ENCODE results near the gene FNBP1L.

FNBP1L gene

DNA sequence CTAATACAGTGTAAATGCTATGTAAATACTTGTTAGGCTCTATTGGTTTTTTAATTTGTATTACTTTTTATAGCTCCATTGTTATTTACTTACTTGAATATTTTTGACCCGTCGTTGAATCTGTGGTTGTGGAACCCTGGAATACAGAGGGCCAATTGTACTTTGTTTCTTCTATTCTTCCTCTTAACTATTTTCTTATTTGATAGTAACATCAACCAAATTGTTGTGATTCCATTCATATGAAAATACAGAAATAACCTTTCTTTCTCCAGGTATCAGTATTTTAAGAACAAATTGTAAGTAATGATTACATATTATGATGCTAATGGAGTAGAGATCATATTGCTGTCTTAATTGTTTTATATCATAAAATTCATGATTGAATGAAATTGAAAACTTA lies 73.7 kb downstream of the FNBP1L start:
- H3K4me3 ChIP-seq (replicated peaks in 1 of 2; ENCODE audit: low read depth in 2 of 2, low read length in 2 of 2): no peak overlapping the region
- no peak for DNase-seq (ENCODE audit: low read depth in 2 of 2)
- TF ChIP-seq, protein P1, sequence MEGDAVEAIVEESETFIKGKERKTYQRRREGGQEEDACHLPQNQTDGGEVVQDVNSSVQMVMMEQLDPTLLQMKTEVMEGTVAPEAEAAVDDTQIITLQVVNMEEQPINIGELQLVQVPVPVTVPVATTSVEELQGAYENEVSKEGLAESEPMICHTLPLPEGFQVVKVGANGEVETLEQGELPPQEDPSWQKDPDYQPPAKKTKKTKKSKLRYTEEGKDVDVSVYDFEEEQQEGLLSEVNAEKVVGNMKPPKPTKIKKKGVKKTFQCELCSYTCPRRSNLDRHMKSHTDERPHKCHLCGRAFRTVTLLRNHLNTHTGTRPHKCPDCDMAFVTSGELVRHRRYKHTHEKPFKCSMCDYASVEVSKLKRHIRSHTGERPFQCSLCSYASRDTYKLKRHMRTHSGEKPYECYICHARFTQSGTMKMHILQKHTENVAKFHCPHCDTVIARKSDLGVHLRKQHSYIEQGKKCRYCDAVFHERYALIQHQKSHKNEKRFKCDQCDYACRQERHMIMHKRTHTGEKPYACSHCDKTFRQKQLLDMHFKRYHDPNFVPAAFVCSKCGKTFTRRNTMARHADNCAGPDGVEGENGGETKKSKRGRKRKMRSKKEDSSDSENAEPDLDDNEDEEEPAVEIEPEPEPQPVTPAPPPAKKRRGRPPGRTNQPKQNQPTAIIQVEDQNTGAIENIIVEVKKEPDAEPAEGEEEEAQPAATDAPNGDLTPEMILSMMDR (IDR thresholded peaks at IDR 0.05; ENCODE audit: low read depth, low read length): no peak

DNA sequence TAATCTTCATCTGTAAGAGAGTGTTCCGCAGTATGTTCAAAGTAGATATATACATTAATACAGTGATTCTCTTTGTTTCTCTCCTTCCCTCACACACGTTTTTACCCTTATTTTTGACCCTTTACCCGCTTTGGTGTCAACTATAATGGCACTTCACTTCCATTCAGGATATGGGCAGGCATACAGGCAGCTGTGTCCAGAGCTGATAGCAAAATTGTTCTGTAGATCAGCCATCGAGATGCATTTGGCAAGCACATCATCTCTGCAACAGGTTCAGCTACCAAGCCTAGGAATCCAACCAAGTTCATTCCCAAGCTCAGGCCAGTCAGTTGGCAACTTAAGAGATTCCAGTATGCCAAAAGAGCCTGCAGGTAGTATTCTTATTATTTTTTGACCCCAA lies 74.8 kb downstream of the FNBP1L start:
- TF ChIP-seq, protein P1 (IDR thresholded peaks at IDR 0.05; ENCODE audit: low read depth, low read length): no peak
- no peak for DNase-seq (ENCODE audit: low read depth in 2 of 2)
- H3K4me3 ChIP-seq (replicated peaks in 1 of 2; ENCODE audit: low read depth in 2 of 2, low read length in 2 of 2): no peak overlapping the region

DNA sequence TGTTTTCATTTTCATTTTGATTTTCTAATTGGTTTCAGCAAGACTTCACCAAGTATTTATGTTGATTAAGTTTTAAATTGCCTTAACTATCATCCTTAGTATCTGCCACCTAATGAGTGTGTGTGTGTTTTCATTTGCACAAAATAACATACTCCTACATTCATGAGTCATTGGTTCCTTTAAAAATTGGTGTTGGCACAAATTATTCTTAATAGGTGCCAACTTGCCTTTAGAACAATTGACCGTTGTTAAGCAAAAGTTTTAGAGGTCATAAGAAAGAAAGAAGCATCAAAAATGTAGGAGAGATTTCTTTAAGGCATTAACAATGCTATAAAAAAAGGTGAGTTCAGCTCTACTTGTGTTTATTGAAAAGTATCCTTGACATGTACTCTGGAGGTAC lies 77.5 kb downstream of the FNBP1L start:
- TF ChIP-seq, protein P1 (IDR thresholded peaks at IDR 0.05; ENCODE audit: low read depth, low read length): no peak
- DNase-seq (ENCODE audit: low read depth in 2 of 2): peak in 1 of 2 donors; percentile 46
- no peak overlapping the region for H3K4me3 ChIP-seq (replicated peaks in 1 of 2; ENCODE audit: low read depth in 2 of 2, low read length in 2 of 2)

DNA sequence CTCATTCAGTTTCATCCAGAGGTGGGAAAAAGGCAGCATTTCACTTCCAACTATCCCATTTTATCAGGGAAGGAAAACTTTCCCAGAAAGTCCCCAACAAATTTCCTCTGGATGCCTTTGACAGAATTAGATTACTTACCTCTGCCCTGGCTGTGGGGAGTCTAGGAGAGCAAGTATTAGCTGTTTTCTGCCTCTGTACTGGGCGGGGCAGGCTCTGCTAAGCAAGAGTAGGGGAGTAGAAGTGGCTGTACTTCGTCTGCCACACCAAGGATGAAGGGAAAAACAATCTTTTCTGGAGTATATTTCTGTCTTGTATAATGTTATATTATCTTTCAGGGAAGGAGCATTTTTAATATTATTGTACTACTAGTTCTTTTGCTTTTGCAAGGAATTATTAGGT lies 78.5 kb downstream of the FNBP1L start:
- DNase-seq (ENCODE audit: low read depth in 2 of 2): no peak
- TF ChIP-seq, protein P1 (IDR thresholded peaks at IDR 0.05; ENCODE audit: low read depth, low read length): no peak
- H3K4me3 ChIP-seq (replicated peaks in 1 of 2; ENCODE audit: low read depth in 2 of 2, low read length in 2 of 2): no peak overlapping the region

DNA sequence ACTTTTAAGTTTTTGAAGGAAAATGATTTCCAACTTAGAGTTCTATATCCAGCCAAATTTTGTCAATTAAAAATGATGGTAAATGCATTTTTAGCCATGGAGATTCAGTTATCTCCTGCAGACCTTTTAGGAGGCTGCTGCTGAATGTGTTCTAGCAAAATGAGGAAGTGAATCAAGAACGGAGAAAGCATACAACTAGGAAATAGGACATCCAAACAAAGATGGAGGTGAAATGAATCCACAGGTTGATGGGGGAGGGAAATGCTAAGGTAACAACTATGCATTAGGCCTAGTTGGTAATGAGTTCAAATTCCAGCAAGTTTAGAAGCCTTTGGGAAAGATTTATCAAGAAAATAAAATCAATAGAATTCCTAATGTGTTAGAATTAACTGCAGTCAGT lies 80.5 kb downstream of the FNBP1L start:
- TF ChIP-seq, protein P1 (IDR thresholded peaks at IDR 0.05; ENCODE audit: low read depth, low read length): no peak
- no peak for DNase-seq (ENCODE audit: low read depth in 2 of 2)
- H3K4me3 ChIP-seq (replicated peaks in 1 of 2; ENCODE audit: low read depth in 2 of 2, low read length in 2 of 2): no peak overlapping the region

DNA sequence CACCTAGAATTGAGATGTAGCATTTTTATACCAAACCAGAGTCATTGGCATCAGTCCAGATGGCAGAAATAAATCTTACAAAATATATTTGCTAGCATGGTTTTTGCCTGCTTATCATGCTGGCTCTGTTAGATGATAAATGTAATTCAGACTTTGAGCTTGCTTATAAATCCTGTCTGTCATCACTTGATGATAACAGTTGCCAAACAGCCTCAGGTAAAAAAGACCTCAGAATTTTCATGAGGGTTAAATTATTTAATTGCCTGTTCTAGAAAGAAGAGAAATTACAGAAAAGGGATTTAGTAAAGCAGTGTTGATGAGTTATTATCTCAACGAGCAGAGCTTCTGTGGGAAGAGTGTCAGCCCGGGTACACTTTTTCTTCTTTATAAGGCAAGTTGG lies 83.3 kb downstream of the FNBP1L start:
- TF ChIP-seq, protein P1 (IDR thresholded peaks at IDR 0.05; ENCODE audit: low read depth, low read length): no peak
- no peak overlapping the region for H3K4me3 ChIP-seq (replicated peaks in 1 of 2; ENCODE audit: low read depth in 2 of 2, low read length in 2 of 2)
- DNase-seq (ENCODE audit: low read depth in 2 of 2): no peak

DNA sequence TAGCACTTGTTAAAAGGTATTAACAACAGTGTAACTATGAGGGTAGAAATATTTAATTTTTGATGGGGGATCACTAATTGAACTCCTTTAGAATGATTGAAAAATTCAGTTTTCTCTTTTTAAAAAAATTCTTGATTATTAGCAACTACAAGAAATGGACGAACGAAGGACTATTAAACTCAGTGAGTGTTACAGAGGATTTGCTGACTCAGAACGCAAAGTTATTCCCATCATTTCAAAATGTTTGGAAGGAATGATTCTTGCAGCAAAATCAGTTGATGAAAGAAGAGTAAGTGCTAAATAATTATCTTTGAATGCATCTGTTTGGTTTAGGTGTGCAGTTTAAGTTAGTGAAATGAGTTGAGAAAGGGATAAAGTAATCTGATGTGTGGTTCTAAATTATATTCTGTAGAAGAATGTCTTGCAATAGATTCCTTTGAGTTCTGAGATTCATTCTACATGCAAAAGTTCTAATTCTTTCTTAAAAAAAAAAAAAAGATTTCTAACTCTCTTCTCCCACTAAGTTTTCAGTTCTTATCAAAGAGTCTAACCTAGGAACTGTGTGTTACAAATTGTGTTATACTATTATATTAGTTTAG lies 85.0 kb downstream of the FNBP1L start:
- H3K4me3 ChIP-seq (replicated peaks in 1 of 2; ENCODE audit: low read depth in 2 of 2, low read length in 2 of 2): no peak overlapping the region
- TF ChIP-seq, protein P1 (IDR thresholded peaks at IDR 0.05; ENCODE audit: low read depth, low read length): no peak
- DNase-seq (ENCODE audit: low read depth in 2 of 2): no peak
